GM10266 (cell line): Measurements from ENCODE around the gene EIF5AL1.
A peak's percentile ranks its signal among the peaks of the same experiment; 100 is the strongest.
"Not testable (repeated sequence)": the region's sequence is repeated elsewhere in the genome, so short reads cannot be mapped to it uniquely, and the experiment has no call there.

ENCODE experiments used
- DNase-seq: peaks from one replicate; pipeline ENCODE4 v3.0.0; 2012; ENCODE audit errors: extremely low spot score
- TF ChIP-seq, protein P1 (sequence below): IDR thresholded peaks from 2 replicates; pipeline ENCODE4 v1.5.1; 2012; ENCODE audit warnings: mild to moderate bottlenecking, low read depth; ENCODE audit not compliant: control insufficient read depth, insufficient read depth; ENCODE audit errors: missing control alignments

EIF5AL1 gene

DNA sequence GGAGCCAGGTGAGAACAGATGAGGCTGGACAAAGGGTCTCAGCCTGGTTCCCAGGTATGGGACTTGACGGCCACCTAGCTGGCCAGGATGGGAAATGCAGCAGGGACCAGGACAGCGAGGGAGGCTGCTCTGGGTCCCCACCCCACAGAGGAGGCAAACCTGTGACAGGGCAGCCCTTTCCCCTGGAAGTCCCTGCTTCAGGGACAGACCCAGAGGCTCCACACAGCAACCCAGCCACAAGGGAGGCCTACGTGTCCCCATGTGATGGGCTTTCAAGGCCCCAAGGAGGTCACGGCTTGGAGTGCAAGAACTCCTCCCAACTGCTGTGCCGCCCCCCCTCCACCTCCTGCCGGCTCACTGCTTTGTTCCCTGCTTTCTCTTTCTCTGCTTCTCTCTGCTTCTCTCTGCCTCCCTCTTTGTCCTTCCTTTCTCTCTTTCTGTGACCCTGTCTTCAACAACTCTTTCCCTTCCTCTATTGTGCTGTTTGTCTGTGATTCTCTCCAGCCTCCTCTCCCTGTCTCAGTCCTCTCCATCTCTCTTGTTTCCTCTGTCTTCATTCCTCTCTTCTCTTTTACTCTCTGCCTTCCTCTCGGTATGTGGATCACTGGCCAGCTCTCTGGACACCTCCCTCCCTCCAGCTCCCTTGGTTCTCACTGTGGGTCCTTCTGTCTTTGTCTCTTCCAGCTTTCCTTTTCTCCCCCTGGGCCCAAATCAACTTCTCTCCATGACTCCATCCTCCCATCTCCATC, 9.6 kb upstream of the EIF5AL1 start:
- TF ChIP-seq, protein P1, sequence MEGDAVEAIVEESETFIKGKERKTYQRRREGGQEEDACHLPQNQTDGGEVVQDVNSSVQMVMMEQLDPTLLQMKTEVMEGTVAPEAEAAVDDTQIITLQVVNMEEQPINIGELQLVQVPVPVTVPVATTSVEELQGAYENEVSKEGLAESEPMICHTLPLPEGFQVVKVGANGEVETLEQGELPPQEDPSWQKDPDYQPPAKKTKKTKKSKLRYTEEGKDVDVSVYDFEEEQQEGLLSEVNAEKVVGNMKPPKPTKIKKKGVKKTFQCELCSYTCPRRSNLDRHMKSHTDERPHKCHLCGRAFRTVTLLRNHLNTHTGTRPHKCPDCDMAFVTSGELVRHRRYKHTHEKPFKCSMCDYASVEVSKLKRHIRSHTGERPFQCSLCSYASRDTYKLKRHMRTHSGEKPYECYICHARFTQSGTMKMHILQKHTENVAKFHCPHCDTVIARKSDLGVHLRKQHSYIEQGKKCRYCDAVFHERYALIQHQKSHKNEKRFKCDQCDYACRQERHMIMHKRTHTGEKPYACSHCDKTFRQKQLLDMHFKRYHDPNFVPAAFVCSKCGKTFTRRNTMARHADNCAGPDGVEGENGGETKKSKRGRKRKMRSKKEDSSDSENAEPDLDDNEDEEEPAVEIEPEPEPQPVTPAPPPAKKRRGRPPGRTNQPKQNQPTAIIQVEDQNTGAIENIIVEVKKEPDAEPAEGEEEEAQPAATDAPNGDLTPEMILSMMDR, result peak; percentile 38
- DNase-seq, result no peak

DNA sequence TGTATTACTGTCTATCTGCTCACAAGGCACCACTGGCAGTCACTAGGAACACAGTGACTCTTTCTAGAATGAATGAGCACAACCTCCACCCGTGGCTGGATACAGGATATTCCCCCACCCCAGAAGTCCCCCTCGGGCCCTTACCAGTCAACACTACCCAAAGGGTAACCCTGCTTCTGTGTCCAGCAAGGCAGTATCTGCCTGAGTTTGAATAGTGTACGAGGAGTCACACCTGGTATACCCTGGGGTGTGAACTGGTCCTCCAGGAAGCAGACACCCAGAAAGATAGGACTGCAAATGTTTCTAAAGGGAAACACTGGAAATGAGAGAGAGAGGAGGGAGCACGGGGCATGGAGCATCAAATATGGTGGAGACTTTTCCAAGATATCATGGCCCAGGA, 8.5 kb upstream of the EIF5AL1 start:
- not testable (repeated sequence) for DNase-seq

DNA sequence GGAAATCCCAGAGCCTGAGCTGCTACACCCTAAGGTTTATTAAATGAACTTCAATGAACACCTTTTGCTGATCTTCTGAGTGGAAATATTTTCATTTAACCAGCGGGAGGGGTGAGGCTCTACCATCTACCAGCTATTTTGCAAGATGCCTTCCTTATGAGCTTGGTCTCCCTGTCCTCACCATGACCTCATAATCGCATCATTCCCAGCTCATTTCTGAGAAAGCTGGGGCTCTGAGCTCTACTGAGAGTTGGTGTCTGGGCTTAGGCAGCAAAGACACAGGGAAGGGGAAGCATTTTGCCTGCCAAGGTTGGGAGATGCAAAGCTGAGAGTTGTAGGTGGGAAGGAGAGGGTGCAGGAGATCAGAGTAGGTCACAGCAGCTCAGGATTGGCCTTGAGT, 7.8 kb upstream of the EIF5AL1 start:
- DNase-seq, result not testable (repeated sequence)

DNA sequence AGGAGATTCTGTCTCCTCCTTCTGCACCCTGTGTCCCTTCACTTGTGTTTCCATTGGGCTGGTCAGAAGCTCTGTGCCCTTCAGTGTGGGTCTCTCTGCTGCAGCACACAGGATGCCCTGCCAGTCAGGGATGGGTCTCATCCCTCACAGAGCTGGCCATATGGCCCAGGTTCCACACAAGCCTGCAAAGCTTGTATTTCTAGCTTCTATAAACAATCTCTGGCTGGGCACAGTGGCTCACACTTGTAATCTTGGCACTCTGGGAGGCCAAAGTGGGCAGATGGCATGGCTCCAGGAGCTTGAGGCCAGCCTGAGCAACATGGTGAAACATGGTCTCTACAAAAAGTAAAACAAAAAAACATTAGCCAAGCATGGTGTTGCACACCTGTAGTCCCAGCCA, 7.0 kb upstream of the EIF5AL1 start:
- DNase-seq, result not testable (repeated sequence)

DNA sequence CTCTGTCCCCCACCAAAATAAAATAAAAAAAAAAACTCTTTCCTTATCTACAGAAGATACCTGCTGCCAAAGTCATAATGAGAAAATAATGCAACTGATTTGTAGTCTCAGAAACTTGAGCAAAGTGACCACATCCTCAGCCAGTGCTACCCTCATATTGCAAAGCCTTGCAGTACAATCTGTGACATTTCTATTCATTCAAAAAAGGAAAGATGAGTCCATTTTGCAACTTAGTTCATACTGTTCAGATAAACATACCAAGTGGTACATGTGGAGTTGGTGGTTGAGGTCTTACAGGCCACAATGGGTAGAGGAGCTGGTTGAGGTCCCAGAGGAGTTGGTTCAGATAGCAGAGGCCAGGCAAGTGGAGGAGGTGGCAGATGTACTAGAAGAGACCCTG, 6.5 kb upstream of the EIF5AL1 start:
- DNase-seq, result no peak
- TF ChIP-seq, protein P1, result no peak

DNA sequence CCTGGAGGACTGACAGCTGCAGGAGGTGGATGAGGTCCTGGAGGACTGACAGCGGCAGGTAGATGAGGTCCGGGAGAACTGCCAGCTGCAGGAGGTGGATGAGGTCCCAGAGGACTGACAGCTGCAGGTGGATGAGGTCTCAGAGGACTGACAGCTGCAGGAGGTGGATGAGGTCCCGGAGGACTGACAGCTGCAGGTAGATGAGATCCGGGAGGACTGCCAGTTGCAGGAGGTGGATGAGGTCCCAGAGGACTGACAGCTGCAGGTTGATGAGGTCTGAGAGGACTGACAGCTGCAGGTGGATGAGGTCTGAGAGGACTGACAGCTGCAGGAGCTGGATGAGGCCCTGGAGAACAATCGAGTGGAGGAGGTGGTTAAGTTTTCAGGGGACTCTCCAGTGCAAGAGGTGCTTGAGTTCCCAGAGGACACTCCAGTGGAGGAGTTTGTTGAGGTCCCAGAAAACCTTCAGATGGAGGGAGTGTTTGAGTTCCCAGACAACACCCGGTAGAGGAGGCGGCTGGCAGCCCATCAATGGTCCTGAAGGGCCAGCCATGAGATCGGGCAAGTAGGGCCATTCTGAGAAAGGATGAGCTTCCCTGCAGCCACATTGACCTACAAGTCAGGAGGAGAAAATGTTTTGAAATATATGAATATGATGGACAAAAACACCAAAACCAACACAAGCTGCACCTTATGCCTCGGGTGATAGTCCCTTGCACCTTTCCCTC, 4.7 kb upstream of the EIF5AL1 start:
- DNase-seq, result no peak
- TF ChIP-seq, protein P1, result no peak

DNA sequence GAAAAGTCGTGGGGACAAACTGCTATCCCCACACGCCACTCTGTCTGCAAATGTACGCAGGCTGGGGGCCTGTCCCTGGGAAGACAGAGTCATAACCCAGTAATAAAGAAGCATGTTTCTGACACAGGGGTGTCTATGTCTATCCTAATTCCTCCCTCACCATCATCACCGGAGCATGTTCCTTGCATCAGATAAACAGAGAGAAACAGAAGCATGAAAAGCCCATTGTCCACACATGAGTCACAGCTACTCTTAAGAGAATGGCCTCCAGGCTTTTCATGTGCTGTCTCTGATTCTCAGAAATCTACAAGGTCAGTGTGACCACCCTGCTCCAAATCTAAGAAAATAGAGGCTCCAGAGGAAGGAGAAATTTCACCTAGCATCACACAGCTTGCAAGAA, 4.1 kb upstream of the EIF5AL1 start:
- not testable (repeated sequence) for DNase-seq

DNA sequence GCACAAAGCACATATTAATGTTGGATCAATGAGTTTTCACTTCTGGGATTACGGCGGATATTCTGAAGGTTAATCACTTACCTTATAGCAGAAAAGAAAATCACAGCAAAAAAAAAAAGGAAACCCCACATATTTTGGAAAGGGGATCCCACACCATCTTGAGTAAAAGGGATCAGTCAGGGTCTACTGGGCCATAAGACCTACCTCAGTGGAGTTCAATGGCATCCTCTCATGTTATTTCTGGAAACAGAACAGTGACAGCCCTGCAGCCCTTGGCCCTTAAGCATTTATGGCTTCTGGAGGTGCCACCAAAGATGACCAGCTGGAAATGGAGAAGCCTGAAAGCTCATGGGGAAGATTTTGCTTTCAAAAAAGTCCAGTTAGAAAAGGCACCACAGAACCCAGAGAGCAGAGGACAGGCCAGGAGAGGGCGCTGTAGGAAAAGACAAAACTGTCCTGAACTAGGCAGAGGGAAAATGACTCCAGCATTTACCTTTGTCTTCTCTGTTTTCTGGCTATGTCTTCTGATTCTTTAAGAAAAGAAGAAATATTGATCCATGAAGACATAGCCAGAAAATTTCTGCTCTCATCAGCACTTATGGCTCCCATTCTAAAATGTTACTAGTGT, 2.9 kb upstream of the EIF5AL1 start:
- DNase-seq, result not testable (repeated sequence)

DNA sequence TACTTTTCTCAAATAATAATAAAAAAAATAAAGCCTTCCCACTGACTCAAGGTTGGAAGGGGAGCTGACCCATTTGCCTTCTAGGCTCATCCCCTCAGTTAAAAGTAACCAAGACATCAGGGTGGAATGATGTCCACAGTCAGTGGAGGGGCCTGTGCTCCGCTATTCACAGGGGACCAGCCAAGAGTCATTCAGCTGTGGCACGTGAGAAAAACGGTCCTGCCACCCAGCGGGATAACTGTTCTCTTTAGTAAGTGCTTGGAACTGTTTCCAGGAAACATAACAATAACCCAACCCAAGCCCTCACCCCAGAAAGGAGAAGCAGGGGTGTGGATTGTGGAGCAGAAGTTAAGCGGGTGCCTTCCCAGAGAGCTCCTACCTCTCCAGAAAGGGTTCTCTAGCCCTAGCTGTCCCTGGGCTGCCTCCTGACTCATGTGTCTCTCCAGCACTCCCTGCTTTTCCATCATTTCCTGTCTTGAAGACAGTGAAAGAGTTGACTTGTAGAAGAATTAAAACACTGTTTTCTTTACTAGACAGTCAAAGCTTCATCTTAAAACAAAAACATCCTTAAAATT, 2.3 kb upstream of the EIF5AL1 start:
- DNase-seq, result not testable (repeated sequence)

DNA sequence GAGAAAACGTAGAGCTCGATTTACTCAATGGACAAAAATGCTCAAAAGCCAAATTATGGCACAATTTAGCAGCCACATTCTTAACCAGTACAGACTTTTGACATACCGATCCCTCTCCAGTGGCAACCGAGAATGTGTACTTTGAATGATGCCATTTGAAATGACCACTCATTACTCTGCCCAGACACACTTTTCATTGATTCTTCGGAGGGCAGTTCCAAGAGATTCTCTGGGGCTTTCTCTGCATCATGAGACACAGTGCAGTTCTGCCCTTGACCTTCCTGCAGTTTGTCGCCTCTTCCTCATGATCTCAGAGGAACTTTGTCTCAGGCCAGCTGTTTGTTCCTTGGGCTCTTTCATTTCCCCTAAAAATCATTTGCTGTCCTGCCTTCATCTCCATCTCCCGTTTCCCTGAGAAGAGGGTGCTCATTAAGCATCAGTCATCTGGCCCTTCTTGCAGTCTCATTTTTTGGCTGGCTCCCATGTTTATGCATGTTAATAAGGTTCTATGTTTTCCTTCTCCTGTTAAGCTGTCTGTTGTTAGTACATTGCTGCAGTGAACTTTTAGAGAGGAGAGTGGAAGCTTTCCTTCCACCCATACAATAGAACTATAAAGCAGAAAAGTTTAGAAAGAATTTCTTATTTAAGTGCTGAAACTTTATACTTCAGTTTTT, 4.3 kb downstream of the EIF5AL1 start:
- DNase-seq, result not testable (repeated sequence)

DNA sequence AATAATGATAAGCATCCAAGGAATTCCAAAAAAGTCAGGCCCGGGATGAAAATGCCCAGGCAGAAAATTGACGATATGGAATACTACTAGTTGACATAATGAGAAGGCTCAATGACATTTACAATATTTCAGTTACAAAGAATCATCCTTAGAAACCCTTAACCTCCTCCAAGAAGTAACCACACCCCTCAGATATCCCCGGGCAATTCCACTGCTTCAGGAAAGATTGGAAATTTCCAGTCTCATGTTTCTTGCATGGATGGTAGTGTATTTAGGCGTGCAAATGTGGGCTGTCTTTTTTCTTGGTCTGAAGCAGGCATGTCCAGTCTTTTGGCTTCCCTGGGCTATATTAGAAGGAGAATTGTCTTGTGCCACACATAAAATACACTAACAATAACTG, 5.2 kb downstream of the EIF5AL1 start:
- DNase-seq, result not testable (repeated sequence)

DNA sequence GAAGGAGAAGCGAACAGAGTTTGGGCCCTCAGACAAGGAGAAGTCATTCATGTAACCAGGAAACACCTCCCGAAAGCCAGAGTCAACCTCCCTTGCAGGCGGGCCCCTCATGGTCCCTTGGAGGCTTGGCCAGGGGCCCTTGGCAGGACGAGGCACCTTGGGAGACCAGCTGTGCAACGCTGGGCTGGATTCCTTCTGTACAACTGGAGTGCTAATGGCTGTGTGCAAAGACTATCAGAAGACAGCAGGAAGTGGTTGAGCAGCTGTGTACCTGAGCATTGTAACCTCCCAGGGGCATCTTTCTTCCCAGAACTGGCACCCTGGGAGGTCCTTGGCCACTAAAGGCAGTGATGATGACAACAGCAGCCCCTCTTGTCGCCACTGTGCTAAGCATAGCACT, 9.4 kb downstream of the EIF5AL1 start:
- not testable (repeated sequence) for DNase-seq

DNA sequence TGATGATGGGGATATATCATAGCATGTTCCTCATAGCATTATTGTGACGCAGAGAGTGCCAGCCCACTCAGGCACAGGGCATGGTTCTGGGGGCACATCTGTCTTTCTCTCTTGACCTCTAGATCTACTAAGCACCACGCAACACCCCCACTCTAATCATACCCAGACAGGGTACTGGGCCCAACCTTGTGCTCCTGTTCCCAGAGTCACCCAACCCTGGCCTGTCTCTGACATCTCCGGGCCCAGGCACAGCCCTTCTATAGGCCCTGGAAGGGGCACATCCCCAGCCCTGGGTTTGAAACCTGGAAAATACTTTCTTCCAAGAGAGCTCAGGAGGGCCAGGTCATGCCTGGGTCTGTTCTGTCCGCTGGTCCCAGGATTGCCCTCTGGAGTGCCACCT, 10.1 kb downstream of the EIF5AL1 start:
- not testable (repeated sequence) for DNase-seq

DNA sequence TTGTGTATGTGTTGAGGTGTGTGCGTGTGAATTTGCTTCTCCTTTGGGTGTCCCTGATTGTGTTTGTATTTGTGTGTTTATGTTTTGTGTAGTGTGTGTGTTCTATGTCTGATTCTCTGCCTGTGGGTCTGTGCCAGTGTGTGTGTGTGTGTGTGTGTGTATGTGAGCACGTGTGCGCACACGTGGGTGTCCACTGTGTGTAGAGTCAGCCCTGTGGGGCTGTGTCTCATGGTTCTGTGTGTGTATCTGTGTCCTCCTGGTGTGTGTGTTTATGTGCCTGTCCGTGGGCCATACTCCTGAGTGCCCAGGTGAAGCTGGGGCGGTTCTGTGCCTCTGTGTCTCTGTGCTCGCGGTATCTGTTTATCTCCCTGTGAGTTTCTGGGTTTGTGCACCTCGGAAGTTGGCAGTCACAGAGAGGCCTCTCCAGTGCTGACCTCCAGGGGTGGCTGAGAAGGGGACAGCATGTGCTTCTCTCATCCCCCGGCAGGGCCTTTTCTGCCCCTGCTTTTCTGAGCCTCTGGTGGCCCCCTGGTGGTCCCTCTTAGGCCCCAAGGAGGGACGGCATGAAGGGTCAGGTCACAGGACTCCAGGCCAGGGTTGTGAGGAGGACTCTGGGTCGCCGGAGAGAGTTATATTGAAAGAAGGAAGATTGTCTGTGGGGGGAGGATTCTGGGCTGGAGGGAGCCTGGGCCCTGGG, 11.0 kb downstream of the EIF5AL1 start:
- DNase-seq, result not testable (repeated sequence)

DNA sequence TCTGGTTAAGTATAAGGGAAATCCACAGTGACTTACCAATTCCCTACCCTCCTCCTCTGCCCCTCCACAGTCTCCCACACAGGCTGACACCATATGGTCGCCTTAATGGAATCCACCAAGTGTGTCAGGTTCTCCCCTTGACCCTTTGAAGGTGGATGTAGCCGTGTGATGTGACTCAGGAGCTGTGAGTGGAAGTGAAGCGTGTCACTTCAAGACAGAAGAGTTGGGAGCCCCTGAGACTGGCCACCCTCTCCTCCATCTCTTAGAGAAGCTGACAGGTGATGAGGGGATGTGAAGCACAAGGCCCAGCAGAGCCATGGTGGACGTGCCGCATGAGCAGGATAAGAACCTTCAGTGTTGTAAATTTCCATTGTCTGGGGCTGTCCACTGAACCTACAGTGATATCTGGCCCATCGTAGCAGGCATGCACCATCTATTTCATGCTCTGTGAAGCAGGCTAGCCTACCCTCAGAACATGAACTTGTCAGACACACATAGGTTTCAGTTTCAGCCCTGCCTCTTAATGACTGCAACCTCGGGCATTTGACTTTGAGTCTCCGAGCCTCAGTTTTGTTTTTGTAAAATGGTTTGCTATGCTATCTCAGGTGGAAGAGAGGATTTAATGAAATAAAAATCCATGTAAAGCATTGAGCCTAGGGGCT, 12.8 kb downstream of the EIF5AL1 start:
- not testable (repeated sequence) for DNase-seq
